Measurements from ENCODE around the gene COMT.

COMT gene

GRCh38 chr22:19971276-19972124 is 29.9 kb downstream of the COMT start:
- no peak for DNase-seq

- DNase-seq = no peak
Observed at GRCh38 chr22:19972251-19972650, 30.7 kb downstream of the COMT start.

GRCh38 chr22:19972652-19973550 is 31.3 kb downstream of the COMT start:
- no peak for DNase-seq

GRCh38 chr22:19973551-19974267 is 32.1 kb downstream of the COMT start:
- no peak for DNase-seq

- no peak for DNase-seq
Observed at GRCh38 chr22:19974268-19974861, 32.8 kb downstream of the COMT start.

GRCh38 chr22:19974935-19975706 is 33.5 kb downstream of the COMT start:
- DNase-seq = no peak

GRCh38 chr22:19975707-19976035 is 34.1 kb downstream of the COMT start:
- DNase-seq = no peak

GRCh38 chr22:19976671-19977070 is 35.1 kb downstream of the COMT start:
- DNase-seq = no peak

- no peak for DNase-seq
Observed at GRCh38 chr22:19977296-19978243, 36.0 kb downstream of the COMT start.

- DNase-seq = no peak
Observed at GRCh38 chr22:19978748-19979147, 37.2 kb downstream of the COMT start.

- no peak for DNase-seq
Observed at GRCh38 chr22:19979712-19980493, 38.3 kb downstream of the COMT start.

- DNase-seq = no peak
Observed at GRCh38 chr22:19980766-19981165, 39.2 kb downstream of the COMT start.

GRCh38 chr22:19981171-19981960 is 39.8 kb downstream of the COMT start:
- no peak for DNase-seq

GRCh38 chr22:19981961-19982920 is 40.7 kb downstream of the COMT start:
- no peak for DNase-seq

- no peak for DNase-seq
Observed at GRCh38 chr22:19982991-19983578, 41.5 kb downstream of the COMT start.

- no peak for DNase-seq
Observed at GRCh38 chr22:19983741-19984140, 42.2 kb downstream of the COMT start.

GRCh38 chr22:19984201-19984753 is 42.7 kb downstream of the COMT start:
- DNase-seq = no peak
